ENCODE results near the gene PNKD. TPM values are rescaled to one million over a fixed set of nuclear protein-coding genes. Genes with fewer than 3 reads are reported as not detected.
A peak's percentile ranks its signal among the peaks of the same experiment; 100 is the strongest.

Gene PNKD
- total and polyA plus RNA-seq, 2 experiments from 2014 or later = 48.7 to 145 TPM

DNA sequence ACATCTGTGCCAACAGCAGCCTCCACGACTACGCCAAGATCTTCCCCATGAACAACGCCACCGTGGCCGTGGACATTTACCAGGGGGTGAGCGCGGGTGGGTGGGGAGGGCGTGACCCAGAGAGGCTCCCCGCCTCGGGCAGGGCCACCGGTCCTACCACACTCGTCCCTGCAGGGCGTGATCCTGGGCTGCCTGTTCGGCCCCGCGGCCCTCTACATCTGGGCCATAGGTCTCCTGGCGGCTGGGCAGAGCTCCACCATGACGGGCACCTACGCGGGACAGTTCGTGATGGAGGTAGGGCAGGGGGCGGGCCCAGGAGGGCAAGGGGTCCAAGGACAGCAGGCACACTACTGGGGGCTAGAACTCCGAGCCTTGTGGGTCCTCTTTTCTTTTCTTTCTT, 120.9 kb downstream of the PNKD start:
- Histone ChIP-seq H2AFZ (no peak overlapping the region), H3K4me2 (no peak overlapping the region), H3K79me2 (no peaks in the 10 kb centered on the region), H3K36me3 (replicated peaks; ENCODE audit: insufficient read depth, low read depth) (no peaks in the 10 kb centered on the region), H3K4me1 (ENCODE audit: insufficient read depth) (no peaks in the 10 kb centered on the region), H3K9me3 (ENCODE audit: low read depth) (no peaks in the 10 kb centered on the region), H3K27ac (no peak overlapping the region), H3K27me3 (no peaks in the 10 kb centered on the region), H3K9me2 (replicated peaks; ENCODE audit: insufficient read depth) (no peaks in the 10 kb centered on the region), H3K4me3 (no peak overlapping the region), H4K20me1 (ENCODE audit: insufficient read depth, poor library complexity, severe bottlenecking) (no peaks in the 10 kb centered on the region)
- 98% methylated on average over 6 of the region's 23 CpGs for whole genome bisulfite sequencing (ENCODE audit: low lambda C conversion rate, missing lambda C conversion rate)
- TF ChIP-seq EZH2 (IDR thresholded peaks at IDR 0.05; ENCODE audit: borderline replicate concordance) (no peak), EZH2phosphoT487 (IDR thresholded peaks at IDR 0.05; ENCODE audit: low read depth, severe bottlenecking, unreplicated experiment) (no peak)
- TF ChIP-seq, protein P1, sequence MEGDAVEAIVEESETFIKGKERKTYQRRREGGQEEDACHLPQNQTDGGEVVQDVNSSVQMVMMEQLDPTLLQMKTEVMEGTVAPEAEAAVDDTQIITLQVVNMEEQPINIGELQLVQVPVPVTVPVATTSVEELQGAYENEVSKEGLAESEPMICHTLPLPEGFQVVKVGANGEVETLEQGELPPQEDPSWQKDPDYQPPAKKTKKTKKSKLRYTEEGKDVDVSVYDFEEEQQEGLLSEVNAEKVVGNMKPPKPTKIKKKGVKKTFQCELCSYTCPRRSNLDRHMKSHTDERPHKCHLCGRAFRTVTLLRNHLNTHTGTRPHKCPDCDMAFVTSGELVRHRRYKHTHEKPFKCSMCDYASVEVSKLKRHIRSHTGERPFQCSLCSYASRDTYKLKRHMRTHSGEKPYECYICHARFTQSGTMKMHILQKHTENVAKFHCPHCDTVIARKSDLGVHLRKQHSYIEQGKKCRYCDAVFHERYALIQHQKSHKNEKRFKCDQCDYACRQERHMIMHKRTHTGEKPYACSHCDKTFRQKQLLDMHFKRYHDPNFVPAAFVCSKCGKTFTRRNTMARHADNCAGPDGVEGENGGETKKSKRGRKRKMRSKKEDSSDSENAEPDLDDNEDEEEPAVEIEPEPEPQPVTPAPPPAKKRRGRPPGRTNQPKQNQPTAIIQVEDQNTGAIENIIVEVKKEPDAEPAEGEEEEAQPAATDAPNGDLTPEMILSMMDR (IDR thresholded peaks at IDR 0.05; ENCODE audit: poor library complexity) = no peak
- DNase-seq (ENCODE audit: low spot score) = peak; percentile 3

DNA sequence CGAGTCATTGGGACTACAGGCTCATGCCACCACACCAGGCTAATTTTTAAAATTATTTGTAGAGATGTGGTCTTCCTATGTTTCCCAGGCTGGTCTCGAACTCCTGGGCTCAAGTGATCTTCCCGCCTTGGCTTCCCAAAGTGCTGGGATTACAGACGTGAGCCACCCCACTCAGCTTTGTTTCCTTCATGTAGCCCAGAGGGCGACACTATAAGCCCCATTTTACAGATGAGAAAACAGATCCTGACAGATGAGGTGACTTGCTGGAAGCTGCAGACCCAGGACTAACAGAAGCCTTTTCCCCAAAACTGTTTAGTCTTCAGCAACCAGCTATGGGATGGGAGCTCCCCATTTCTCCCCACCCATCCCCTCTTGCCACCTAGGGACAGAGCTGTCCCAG, 122.1 kb downstream of the PNKD start:
- Histone ChIP-seq H3K4me1 (ENCODE audit: insufficient read depth) (peaks cover 6% of the 10 kb centered on the region), H3K9me2 (replicated peaks; ENCODE audit: insufficient read depth) (no peaks in the 10 kb centered on the region), H4K20me1 (ENCODE audit: insufficient read depth, poor library complexity, severe bottlenecking) (no peaks in the 10 kb centered on the region), H3K9me3 (ENCODE audit: low read depth) (no peaks in the 10 kb centered on the region), H3K79me2 (peaks cover 6% of the 10 kb centered on the region), H3K36me3 (replicated peaks; ENCODE audit: insufficient read depth, low read depth) (no peaks in the 10 kb centered on the region), H3K27ac (no peak overlapping the region), H3K27me3 (no peaks in the 10 kb centered on the region), H3K4me3 (no peak overlapping the region), H3K4me2 (no peak overlapping the region), H2AFZ (no peak overlapping the region)
- DNase-seq (ENCODE audit: low spot score) = no peak
- WGBS (ENCODE audit: low lambda C conversion rate, missing lambda C conversion rate) = 94% methylated on average over 5 of the region's 5 CpGs
- TF ChIP-seq, protein P1 (IDR thresholded peaks at IDR 0.05; ENCODE audit: poor library complexity) = no peak
- TF ChIP-seq EZH2phosphoT487 (IDR thresholded peaks at IDR 0.05; ENCODE audit: low read depth, severe bottlenecking, unreplicated experiment) (no peak), EZH2 (IDR thresholded peaks at IDR 0.05; ENCODE audit: borderline replicate concordance) (no peak)

DNA sequence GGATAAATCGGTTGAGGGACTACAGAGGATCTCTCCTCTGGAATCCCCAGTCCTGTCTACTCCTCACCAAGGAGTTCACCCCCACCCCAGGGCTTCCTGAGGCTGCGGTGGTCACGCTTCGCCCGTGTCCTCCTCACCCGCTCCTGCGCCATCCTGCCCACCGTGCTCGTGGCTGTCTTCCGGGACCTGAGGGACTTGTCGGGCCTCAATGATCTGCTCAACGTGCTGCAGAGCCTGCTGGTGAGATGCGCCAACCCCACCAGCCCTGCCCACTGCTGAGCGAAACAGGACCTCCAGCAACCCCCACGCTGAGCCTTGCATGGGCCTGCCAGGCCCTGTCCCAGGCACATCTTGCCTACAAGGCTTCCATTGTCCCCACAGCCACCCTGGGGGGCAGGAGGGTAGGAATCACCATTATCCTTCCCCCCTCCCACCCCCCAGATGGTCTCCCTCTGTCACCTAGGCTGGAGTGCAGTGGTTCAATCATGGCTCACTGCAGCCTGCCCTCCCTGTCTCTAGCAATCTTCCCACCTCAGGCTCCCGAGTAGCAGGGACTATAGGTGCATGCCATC, 122.7 kb downstream of the PNKD start:
- no peak overlapping the region for H3K4me3 ChIP-seq
- DNase-seq (ENCODE audit: low spot score) = peak; percentile 4
- H3K36me3 ChIP-seq (replicated peaks; ENCODE audit: insufficient read depth, low read depth) = no peaks in the 10 kb centered on the region
- H3K79me2 ChIP-seq = peaks cover 6% of the 10 kb centered on the region
- H3K9me2 ChIP-seq (replicated peaks; ENCODE audit: insufficient read depth) = no peaks in the 10 kb centered on the region
- TF ChIP-seq EZH2 (IDR thresholded peaks at IDR 0.05; ENCODE audit: borderline replicate concordance) (no peak), EZH2phosphoT487 (IDR thresholded peaks at IDR 0.05; ENCODE audit: low read depth, severe bottlenecking, unreplicated experiment) (no peak)
- TF ChIP-seq, protein P1 (IDR thresholded peaks at IDR 0.05; ENCODE audit: poor library complexity) = no peak
- no peak overlapping the region for H3K27ac ChIP-seq
- no peak overlapping the region for H3K4me2 ChIP-seq
- H4K20me1 ChIP-seq (ENCODE audit: insufficient read depth, poor library complexity, severe bottlenecking) = no peaks in the 10 kb centered on the region
- no peaks in the 10 kb centered on the region for H3K27me3 ChIP-seq
- WGBS (ENCODE audit: low lambda C conversion rate, missing lambda C conversion rate) = 90% methylated on average over 16 of the region's 16 CpGs
- H3K4me1 ChIP-seq (ENCODE audit: insufficient read depth) = peaks cover 7% of the 10 kb centered on the region
- H2AFZ ChIP-seq = no peak overlapping the region
- H3K9me3 ChIP-seq (ENCODE audit: low read depth) = no peaks in the 10 kb centered on the region

All from hepatocyte (in vitro differentiated cells).